RCC 7860 (cell line): ENCODE data around the gene BMERB1.

ENCODE experiments used
- DNase-seq: peaks from one replicate; pipeline ENCODE4 v3.0.0-alpha.2; 2015; ENCODE audit warnings: low spot score
- FAIRE-seq: peaks from 2 replicates; lab custom pipeline; 2012; peaks lifted over from hg19 to GRCh38; lab: Jason Lieb, UNC

The BMERB1 gene

GRCh38 chr16:15519790-15520189 is 85.4 kb downstream of the BMERB1 start:
- FAIRE-seq: no peak
- DNase-seq: no peak

GRCh38 chr16:15521390-15521757 is 87.0 kb downstream of the BMERB1 start:
- FAIRE-seq (no peak), DNase-seq (no peak)

- no peak for FAIRE-seq
Observed at GRCh38 chr16:15521758-15522509, 87.5 kb downstream of the BMERB1 start.

GRCh38 chr16:15523092-15523541 is 88.7 kb downstream of the BMERB1 start:
- no peak for DNase-seq
- FAIRE-seq: no peak

More at GRCh38 chr16:15521758-15522509, 87.5 kb downstream of the BMERB1 start:
- DNase-seq: no peak

GRCh38 chr16:15523939-15524338 is 89.6 kb downstream of the BMERB1 start:
- no peak for DNase-seq
- FAIRE-seq: no peak

- DNase-seq: no peak
- FAIRE-seq: no peak
Observed at GRCh38 chr16:15524966-15525365, 90.6 kb downstream of the BMERB1 start.

GRCh38 chr16:15526097-15526496 is 91.7 kb downstream of the BMERB1 start:
- FAIRE-seq (no peak), DNase-seq (no peak)

- FAIRE-seq: peak; percentile 40
- no peak for DNase-seq
Observed at GRCh38 chr16:15526731-15527130, 92.3 kb downstream of the BMERB1 start.

- FAIRE-seq: no peak
- DNase-seq: no peak
Observed at GRCh38 chr16:15529673-15530072, 95.3 kb downstream of the BMERB1 start.

- DNase-seq (no peak), FAIRE-seq (no peak)
Observed at GRCh38 chr16:15530085-15530484, 95.7 kb downstream of the BMERB1 start.

- DNase-seq: no peak
- no peak for FAIRE-seq
Observed at GRCh38 chr16:15532825-15533224, 98.4 kb downstream of the BMERB1 start.

- FAIRE-seq: no peak
- no peak for DNase-seq
Observed at GRCh38 chr16:15533386-15533785, 99.0 kb downstream of the BMERB1 start.

GRCh38 chr16:15535772-15536171 is 101.4 kb downstream of the BMERB1 start:
- FAIRE-seq: no peak

GRCh38 chr16:15536843-15537242 is 102.5 kb downstream of the BMERB1 start:
- DNase-seq (no peak), FAIRE-seq (no peak)

More at GRCh38 chr16:15535772-15536171, 101.4 kb downstream of the BMERB1 start:
- DNase-seq: no peak

- DNase-seq: no peak
- no peak for FAIRE-seq
Observed at GRCh38 chr16:15538507-15538906, 104.1 kb downstream of the BMERB1 start.

GRCh38 chr16:15539197-15539596 is 104.8 kb downstream of the BMERB1 start:
- DNase-seq (no peak), FAIRE-seq (no peak)

- no peak for DNase-seq
- FAIRE-seq: no peak
Observed at GRCh38 chr16:15542261-15542660, 107.9 kb downstream of the BMERB1 start.

- DNase-seq (no peak), FAIRE-seq (no peak)
Observed at GRCh38 chr16:15542734-15543347, 108.5 kb downstream of the BMERB1 start.

- FAIRE-seq (no peak), DNase-seq (no peak)
Observed at GRCh38 chr16:15544405-15544804, 110.0 kb downstream of the BMERB1 start.

GRCh38 chr16:15545544-15545943 is 111.2 kb downstream of the BMERB1 start:
- FAIRE-seq: no peak

GRCh38 chr16:15547072-15547767 is 112.8 kb downstream of the BMERB1 start:
- DNase-seq: peak; percentile 73
- peak; percentile 65 for FAIRE-seq

More at GRCh38 chr16:15545544-15545943, 111.2 kb downstream of the BMERB1 start:
- DNase-seq: no peak

GRCh38 chr16:15547768-15548096 is 113.3 kb downstream of the BMERB1 start:
- FAIRE-seq (no peak), DNase-seq (no peak)
